ENCODE data around the gene TSPY8.

DNA sequence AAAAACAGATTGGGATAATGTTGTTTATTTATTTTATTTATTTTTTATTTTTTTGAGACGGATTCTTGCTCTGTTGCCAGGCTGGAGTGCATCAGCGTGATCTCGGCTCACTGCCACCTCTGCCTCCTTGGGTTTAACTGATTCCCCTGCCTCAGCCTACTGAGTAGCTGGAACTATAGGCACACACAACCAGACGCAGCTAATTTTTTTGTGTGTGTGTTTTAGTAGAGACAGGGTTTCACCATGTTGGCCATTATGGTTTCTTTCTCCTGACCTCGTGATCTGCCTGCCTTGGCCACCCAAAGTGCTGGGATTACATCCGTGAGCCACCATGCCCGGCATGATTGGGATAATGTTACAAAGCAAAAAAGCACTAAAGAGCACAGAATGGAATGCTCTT lies 36.6 kb upstream of the TSPY8 start:
- TF ChIP-seq, protein P1, sequence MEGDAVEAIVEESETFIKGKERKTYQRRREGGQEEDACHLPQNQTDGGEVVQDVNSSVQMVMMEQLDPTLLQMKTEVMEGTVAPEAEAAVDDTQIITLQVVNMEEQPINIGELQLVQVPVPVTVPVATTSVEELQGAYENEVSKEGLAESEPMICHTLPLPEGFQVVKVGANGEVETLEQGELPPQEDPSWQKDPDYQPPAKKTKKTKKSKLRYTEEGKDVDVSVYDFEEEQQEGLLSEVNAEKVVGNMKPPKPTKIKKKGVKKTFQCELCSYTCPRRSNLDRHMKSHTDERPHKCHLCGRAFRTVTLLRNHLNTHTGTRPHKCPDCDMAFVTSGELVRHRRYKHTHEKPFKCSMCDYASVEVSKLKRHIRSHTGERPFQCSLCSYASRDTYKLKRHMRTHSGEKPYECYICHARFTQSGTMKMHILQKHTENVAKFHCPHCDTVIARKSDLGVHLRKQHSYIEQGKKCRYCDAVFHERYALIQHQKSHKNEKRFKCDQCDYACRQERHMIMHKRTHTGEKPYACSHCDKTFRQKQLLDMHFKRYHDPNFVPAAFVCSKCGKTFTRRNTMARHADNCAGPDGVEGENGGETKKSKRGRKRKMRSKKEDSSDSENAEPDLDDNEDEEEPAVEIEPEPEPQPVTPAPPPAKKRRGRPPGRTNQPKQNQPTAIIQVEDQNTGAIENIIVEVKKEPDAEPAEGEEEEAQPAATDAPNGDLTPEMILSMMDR (IDR thresholded peaks at IDR 0.05) = no peak
- TF ChIP-seq POLR2A (IDR thresholded peaks at IDR 0.05) (no peak), EP300 (IDR thresholded peaks at IDR 0.05) (no peak)
